Measurements from ENCODE around the gene ASF1B. TPM values are rescaled to one million over a fixed set of nuclear protein-coding genes. Genes with fewer than 3 reads are reported as not detected.

The ASF1B gene
- total and polyA plus RNA-seq, 2 experiments from 2014 or later, result 33.3 to 36.9 TPM

DNA sequence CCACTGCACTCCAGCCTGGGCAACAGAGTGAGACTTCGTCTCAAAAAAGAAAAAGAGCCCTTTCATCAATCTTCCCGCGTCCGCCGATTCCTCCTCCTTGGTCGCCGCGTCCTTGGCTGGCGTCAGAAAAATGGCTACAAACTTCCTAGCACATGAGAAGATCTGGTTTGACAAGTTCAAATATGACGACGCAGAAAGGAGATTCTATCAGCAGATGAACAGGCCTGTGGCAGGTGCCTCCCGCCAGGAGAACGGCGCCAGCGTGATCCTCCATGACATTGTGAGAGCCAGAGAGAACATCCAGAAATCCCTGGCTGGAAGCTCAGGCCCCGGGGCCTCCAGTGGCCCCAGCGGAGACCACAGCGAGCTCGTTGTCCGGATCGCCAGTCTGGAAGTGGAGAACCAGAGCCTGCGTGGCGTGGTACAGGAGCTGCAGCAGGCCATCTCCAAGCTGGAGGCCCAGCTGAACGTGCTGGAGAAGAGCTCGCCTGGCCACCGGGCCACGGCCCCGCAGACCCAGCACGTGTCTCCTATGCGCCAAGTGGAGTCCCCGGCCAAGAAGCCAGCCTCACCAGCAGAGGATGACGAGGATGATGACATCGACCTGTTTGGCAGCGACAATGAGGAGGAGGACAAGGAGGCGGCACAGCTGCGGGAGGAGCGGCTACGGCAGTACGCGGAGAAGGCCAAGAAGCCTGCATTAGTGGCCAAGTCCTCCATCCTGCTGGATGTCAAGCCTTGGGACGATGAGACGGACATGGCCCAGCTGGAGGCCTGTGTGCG lies 65.9 kb downstream of the ASF1B start:
- no peak for DNase-seq (ENCODE audit: low spot score)
- H3K4me1 ChIP-seq (ENCODE audit: insufficient read depth), result peaks cover 4% of the 10 kb centered on the region; the same call in 1 of the 2 replicates
- H2AFZ ChIP-seq, result no peak overlapping the region
- Mint-ChIP-seq H3K4me3 (no peak overlapping the region; the same call in 2 of the 3 replicates), H3K36me3 (ENCODE audit: low read depth) (no peaks in the 10 kb centered on the region), H3K27me3 (ENCODE audit: insufficient read depth, low read depth, poor library complexity) (peaks cover 43% of the 10 kb centered on the region), H3K4me1 (peaks cover 12% of the 10 kb centered on the region), H3K27ac (no peak overlapping the region), H3K9me3 (no peaks in the 10 kb centered on the region; the same call in 2 of the 3 replicates)
- H3K27me3 ChIP-seq (ENCODE audit: insufficient read depth), result peaks cover 48% of the 10 kb centered on the region
- no peaks in the 10 kb centered on the region for H3K9me2 ChIP-seq (ENCODE audit: insufficient read depth)
- TF ChIP-seq EZH2 (IDR thresholded peaks at IDR 0.05; ENCODE audit: low read depth, unreplicated experiment) (no peak), STAT1 (IDR thresholded peaks at IDR 0.05; ENCODE audit: unreplicated experiment) (no peak), NANOG (IDR thresholded peaks at IDR 0.05; ENCODE audit: borderline replicate concordance) (no peak), ZNF114 (CRISPR knock-in tag; IDR thresholded peaks at IDR 0.05) (no peak), JUNB (IDR thresholded peaks at IDR 0.05; ENCODE audit: unreplicated experiment) (no peak), ETS1 (IDR thresholded peaks at IDR 0.05) (no peak), EZH2phosphoT487 (IDR thresholded peaks at IDR 0.05; ENCODE audit: unreplicated experiment) (no peak), CREB1 (CRISPR knock-in tag; IDR thresholded peaks at IDR 0.05; ENCODE audit: low read depth) (no peak), REST (IDR thresholded peaks at IDR 0.05; ENCODE audit: unreplicated experiment) (no peak), POLR2AphosphoS5 (IDR thresholded peaks at IDR 0.05; ENCODE audit: low read depth) (no peak)
- TF ChIP-seq, protein P1, sequence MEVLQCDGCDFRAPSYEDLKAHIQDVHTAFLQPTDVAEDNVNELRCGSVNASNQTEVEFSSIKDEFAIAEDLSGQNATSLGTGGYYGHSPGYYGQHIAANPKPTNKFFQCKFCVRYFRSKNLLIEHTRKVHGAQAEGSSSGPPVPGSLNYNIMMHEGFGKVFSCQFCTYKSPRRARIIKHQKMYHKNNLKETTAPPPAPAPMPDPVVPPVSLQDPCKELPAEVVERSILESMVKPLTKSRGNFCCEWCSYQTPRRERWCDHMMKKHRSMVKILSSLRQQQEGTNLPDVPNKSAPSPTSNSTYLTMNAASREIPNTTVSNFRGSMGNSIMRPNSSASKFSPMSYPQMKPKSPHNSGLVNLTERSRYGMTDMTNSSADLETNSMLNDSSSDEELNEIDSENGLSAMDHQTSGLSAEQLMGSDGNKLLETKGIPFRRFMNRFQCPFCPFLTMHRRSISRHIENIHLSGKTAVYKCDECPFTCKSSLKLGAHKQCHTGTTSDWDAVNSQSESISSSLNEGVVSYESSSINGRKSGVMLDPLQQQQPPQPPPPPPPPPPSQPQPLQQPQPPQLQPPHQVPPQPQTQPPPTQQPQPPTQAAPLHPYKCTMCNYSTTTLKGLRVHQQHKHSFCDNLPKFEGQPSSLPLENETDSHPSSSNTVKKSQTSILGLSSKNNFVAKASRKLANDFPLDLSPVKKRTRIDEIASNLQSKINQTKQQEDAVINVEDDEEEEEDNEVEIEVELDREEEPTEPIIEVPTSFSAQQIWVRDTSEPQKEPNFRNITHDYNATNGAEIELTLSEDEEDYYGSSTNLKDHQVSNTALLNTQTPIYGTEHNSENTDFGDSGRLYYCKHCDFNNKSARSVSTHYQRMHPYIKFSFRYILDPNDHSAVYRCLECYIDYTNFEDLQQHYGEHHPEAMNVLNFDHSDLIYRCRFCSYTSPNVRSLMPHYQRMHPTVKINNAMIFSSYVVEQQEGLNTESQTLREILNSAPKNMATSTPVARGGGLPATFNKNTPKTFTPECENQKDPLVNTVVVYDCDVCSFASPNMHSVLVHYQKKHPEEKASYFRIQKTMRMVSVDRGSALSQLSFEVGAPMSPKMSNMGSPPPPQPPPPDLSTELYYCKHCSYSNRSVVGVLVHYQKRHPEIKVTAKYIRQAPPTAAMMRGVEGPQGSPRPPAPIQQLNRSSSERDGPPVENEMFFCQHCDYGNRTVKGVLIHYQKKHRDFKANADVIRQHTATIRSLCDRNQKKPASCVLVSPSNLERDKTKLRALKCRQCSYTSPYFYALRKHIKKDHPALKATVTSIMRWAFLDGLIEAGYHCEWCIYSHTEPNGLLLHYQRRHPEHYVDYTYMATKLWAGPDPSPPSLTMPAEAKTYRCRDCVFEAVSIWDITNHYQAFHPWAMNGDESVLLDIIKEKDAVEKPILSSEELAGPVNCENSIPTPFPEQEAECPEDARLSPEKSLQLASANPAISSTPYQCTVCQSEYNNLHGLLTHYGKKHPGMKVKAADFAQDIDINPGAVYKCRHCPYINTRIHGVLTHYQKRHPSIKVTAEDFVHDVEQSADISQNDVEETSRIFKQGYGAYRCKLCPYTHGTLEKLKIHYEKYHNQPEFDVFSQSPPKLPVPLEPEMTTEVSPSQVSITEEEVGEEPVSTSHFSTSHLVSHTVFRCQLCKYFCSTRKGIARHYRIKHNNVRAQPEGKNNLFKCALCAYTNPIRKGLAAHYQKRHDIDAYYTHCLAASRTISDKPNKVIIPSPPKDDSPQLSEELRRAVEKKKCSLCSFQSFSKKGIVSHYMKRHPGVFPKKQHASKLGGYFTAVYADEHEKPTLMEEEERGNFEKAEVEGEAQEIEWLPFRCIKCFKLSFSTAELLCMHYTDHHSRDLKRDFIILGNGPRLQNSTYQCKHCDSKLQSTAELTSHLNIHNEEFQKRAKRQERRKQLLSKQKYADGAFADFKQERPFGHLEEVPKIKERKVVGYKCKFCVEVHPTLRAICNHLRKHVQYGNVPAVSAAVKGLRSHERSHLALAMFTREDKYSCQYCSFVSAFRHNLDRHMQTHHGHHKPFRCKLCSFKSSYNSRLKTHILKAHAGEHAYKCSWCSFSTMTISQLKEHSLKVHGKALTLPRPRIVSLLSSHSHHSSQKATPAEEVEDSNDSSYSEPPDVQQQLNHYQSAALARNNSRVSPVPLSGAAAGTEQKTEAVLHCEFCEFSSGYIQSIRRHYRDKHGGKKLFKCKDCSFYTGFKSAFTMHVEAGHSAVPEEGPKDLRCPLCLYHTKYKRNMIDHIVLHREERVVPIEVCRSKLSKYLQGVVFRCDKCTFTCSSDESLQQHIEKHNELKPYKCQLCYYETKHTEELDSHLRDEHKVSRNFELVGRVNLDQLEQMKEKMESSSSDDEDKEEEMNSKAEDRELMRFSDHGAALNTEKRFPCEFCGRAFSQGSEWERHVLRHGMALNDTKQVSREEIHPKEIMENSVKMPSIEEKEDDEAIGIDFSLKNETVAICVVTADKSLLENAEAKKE (CRISPR knock-in tag; IDR thresholded peaks at IDR 0.05), result no peak
- TF ChIP-seq, protein P2, sequence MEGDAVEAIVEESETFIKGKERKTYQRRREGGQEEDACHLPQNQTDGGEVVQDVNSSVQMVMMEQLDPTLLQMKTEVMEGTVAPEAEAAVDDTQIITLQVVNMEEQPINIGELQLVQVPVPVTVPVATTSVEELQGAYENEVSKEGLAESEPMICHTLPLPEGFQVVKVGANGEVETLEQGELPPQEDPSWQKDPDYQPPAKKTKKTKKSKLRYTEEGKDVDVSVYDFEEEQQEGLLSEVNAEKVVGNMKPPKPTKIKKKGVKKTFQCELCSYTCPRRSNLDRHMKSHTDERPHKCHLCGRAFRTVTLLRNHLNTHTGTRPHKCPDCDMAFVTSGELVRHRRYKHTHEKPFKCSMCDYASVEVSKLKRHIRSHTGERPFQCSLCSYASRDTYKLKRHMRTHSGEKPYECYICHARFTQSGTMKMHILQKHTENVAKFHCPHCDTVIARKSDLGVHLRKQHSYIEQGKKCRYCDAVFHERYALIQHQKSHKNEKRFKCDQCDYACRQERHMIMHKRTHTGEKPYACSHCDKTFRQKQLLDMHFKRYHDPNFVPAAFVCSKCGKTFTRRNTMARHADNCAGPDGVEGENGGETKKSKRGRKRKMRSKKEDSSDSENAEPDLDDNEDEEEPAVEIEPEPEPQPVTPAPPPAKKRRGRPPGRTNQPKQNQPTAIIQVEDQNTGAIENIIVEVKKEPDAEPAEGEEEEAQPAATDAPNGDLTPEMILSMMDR (conservative IDR thresholded peaks at IDR 0.05; ENCODE audit: low read depth in 2 of 2), result no peak
- no peak overlapping the region for H3K4me3 ChIP-seq
- H3F3A ChIP-seq (replicated peaks; ENCODE audit: low read depth), result peaks cover 20% of the 10 kb centered on the region; the same call in 1 of the 2 replicates
- no peak overlapping the region for H3K4me2 ChIP-seq
- H4K20me1 ChIP-seq (replicated peaks; ENCODE audit: insufficient read depth), result no peaks in the 10 kb centered on the region
- ATAC-seq, result no peak
- H3K27ac ChIP-seq (ENCODE audit: low read depth), result no peak overlapping the region
- H3K79me2 ChIP-seq (replicated peaks; ENCODE audit: insufficient read depth), result no peaks in the 10 kb centered on the region
- no peaks in the 10 kb centered on the region for H3K36me3 ChIP-seq (ENCODE audit: insufficient read depth)

All from GM23338 (cell line).